ENCODE measurements around the gene EPS8.
A peak's percentile ranks its signal among the peaks of the same experiment; 100 is the strongest.

EPS8 gene

DNA sequence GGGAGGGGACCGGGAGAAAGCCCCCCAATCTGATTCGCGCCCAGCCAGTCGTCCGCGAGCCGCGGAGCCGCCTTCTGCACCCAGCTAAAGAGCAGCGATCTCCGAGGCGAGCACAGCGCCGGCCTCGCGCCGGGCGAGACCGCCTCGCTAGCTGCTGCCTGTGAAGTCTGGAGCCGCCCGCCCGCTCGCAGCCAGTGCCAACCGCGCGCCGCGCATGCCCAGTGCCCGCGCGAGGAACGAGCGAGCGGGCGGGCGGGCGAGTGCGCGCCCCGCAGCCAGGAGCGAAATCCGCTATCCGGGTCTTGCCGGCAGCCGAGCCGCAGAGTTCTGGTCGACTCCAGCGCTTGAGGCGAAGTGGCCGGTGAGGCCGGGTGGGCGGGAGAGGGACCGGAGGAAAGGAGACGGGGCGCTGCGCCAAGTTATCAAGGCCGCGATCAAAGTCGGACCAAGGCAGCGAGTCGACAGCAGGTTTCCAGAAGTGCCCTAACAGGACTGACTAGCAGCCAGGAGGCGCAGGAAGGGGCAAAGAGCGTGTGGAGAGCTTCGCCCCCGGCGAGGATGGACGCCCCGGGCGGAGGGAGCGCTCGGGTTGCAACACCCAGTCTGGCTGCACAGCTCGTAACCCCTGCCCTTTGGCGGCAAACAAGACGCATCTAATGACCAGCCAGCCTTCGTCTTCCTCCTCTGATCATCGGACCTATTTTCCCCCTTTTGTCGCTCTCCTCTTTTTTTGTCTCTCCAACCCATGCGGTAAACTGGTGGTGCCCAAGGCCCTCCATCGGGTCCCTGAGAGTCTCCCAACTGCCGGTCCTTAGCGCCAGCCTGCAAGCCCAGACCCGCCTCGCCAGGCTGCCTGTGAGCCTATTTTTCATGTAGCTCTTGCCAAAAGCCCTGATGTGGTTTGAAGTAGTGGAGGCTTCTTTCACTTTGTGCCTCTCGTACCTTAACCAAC, at the start of gene EPS8:
Gene EPS8 (minus strand): TSS at position 169 of the 952 bp plus-strand sequence. CDS start 106,437 bp downstream, outside the sequence.
- H3K4me3 ChIP-seq (ENCODE audit: low read length in 2 of 2), result peak within 1 kb of the TSS; percentile 90 to 92
- no peaks in the 10 kb centered on the region for H3K36me3 ChIP-seq (ENCODE audit: control insufficient read depth in 2 of 2, insufficient read depth in 2 of 2, low read length in 2 of 2)
- H3K27ac ChIP-seq (ENCODE audit: low read length), result peak within 1 kb of the TSS; percentile 62
- peak within 1 kb of the TSS; percentile 71 to 76 for H3K9ac ChIP-seq (ENCODE audit: low read length in 2 of 2)
- H3K9me3 ChIP-seq (ENCODE audit: control insufficient read depth in 2 of 2, low read length in 2 of 2), result no peaks in the 10 kb centered on the region
- H3K4me1 ChIP-seq (ENCODE audit: control insufficient read depth, insufficient read depth, low read length), result peaks cover 5% of the 10 kb centered on the region
- H3K27me3 ChIP-seq (ENCODE audit: control insufficient read depth in 1 of 2, insufficient read depth in 2 of 2, low read length in 2 of 2), result no peaks in the 10 kb centered on the region

DNA sequence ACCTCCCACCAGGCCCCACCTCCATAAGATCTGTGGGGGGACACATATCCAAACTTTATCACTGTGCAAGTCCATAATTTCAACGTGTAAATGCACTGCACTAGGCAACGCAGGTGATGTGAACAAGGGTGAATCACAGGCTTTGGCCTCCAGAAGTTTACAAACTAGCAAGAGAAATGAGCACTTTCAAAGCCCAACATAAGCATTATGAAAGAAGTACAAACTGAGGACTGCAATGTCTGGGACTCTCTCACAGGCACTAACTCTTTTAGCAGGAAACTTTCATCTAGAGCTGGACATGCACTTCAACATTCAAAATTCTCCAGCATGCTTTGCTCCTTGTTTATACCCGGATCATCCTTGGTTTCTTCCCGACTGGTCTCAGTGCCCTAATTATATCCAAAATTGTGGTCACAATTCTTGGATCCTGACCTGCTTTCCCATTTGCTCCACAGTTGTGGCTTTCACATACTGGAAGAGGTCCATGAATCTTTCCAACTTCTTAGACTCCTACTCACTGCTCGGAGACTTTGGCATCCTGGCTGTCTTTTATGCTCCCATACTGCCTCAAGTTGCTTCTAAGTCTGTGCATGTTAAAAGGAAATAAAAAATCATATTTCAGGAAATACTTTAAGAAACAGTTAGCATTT, 48.1 kb upstream of the EPS8 start:
- H3K4me3 ChIP-seq (ENCODE audit: low read length in 2 of 2), result no peak overlapping the region
- no peaks in the 10 kb centered on the region for H3K27me3 ChIP-seq (ENCODE audit: control insufficient read depth in 1 of 2, insufficient read depth in 2 of 2, low read length in 2 of 2)
- H3K9me3 ChIP-seq (ENCODE audit: control insufficient read depth in 2 of 2, low read length in 2 of 2), result no peaks in the 10 kb centered on the region
- H3K4me1 ChIP-seq (ENCODE audit: control insufficient read depth, insufficient read depth, low read length), result no peaks in the 10 kb centered on the region
- H3K27ac ChIP-seq (ENCODE audit: low read length), result no peak overlapping the region
- no peak overlapping the region for H3K9ac ChIP-seq (ENCODE audit: low read length in 2 of 2)
- H3K36me3 ChIP-seq (ENCODE audit: control insufficient read depth in 2 of 2, insufficient read depth in 2 of 2, low read length in 2 of 2), result no peaks in the 10 kb centered on the region

DNA sequence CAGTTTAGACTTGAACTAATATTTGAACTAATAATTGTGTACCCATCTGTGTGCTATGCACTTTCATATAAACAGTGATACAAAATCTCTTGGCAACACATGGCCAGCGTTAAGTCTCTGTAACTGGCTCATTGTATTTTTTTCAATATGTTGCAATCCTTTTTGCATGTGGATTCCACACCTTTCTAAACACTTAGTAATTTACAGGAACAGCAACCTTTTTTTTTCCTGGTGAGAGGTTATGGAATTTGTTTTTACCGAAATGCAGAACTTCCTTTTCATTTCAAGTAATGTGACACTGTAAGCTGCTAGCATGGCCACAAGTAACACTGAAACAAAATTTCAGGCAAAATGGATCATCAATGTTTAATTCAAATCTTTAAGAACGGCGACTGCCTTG, 45.4 kb upstream of the EPS8 start:
- Histone ChIP-seq H3K9ac (ENCODE audit: low read length in 2 of 2) (no peak overlapping the region), H3K27me3 (ENCODE audit: control insufficient read depth in 1 of 2, insufficient read depth in 2 of 2, low read length in 2 of 2) (no peaks in the 10 kb centered on the region), H3K9me3 (ENCODE audit: control insufficient read depth in 2 of 2, low read length in 2 of 2) (no peaks in the 10 kb centered on the region), H3K36me3 (ENCODE audit: control insufficient read depth in 2 of 2, insufficient read depth in 2 of 2, low read length in 2 of 2) (no peaks in the 10 kb centered on the region), H3K27ac (ENCODE audit: low read length) (no peak overlapping the region), H3K4me1 (ENCODE audit: control insufficient read depth, insufficient read depth, low read length) (no peaks in the 10 kb centered on the region), H3K4me3 (ENCODE audit: low read length in 2 of 2) (no peak overlapping the region)

DNA sequence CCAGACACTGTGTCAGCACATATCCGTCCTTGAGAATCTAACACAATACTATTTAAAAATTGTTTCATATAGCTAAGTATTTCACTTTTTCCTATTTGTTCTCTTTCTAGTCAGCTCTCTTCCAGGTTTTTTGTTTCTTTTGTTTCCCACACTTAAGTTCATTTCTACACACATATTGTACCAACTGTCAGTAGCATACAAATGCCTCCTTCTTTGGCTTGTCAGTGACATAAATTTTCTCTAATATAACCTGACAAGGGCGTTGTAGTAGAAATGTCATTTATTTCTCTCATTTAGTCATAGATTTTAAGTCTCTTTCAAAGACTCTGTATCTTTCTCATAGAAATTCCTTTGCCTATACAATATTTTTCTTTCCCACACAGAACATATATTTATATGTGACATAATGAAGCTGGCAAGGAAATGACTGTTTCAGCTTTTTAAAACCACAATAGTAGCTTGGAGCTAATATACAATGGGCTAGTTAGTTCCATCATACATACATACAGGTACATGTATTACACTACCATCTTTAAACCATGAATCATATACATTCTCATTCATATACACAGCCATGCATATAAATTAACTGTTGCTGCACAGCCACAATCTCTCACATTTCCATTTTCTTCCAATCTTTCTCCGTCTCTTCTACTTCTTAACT, 42.3 kb upstream of the EPS8 start:
- no peaks in the 10 kb centered on the region for H3K9me3 ChIP-seq (ENCODE audit: control insufficient read depth in 2 of 2, low read length in 2 of 2)
- H3K4me1 ChIP-seq (ENCODE audit: control insufficient read depth, insufficient read depth, low read length), result no peaks in the 10 kb centered on the region
- H3K4me3 ChIP-seq (ENCODE audit: low read length in 2 of 2), result no peak overlapping the region
- no peak overlapping the region for H3K9ac ChIP-seq (ENCODE audit: low read length in 2 of 2)
- no peaks in the 10 kb centered on the region for H3K36me3 ChIP-seq (ENCODE audit: control insufficient read depth in 2 of 2, insufficient read depth in 2 of 2, low read length in 2 of 2)
- H3K27ac ChIP-seq (ENCODE audit: low read length), result no peak overlapping the region
- no peaks in the 10 kb centered on the region for H3K27me3 ChIP-seq (ENCODE audit: control insufficient read depth in 1 of 2, insufficient read depth in 2 of 2, low read length in 2 of 2)

DNA sequence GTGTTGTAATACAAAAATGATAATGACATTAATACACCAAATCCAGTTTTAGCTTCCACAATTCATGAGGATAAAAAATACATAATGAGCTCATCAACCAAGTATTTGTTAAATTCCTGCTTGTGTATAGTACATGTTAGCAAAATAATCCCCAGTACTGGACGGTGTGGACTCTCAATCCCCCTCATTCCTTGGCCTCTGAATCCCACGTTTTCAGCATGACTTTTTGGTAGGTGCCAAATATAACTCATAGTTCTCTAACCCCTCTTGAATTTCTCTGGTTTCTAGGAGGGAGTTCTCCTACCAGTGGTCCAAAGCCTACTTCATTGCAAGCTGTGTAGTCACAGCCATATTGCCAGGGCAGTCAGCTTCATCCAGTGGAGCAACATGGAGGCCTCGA, 41.4 kb upstream of the EPS8 start:
- Histone ChIP-seq H3K4me3 (ENCODE audit: low read length in 2 of 2) (no peak overlapping the region), H3K9me3 (ENCODE audit: control insufficient read depth in 2 of 2, low read length in 2 of 2) (no peaks in the 10 kb centered on the region), H3K27ac (ENCODE audit: low read length) (no peak overlapping the region), H3K27me3 (ENCODE audit: control insufficient read depth in 1 of 2, insufficient read depth in 2 of 2, low read length in 2 of 2) (no peaks in the 10 kb centered on the region), H3K4me1 (ENCODE audit: control insufficient read depth, insufficient read depth, low read length) (no peaks in the 10 kb centered on the region), H3K9ac (ENCODE audit: low read length in 2 of 2) (no peak overlapping the region), H3K36me3 (ENCODE audit: control insufficient read depth in 2 of 2, insufficient read depth in 2 of 2, low read length in 2 of 2) (no peaks in the 10 kb centered on the region)

DNA sequence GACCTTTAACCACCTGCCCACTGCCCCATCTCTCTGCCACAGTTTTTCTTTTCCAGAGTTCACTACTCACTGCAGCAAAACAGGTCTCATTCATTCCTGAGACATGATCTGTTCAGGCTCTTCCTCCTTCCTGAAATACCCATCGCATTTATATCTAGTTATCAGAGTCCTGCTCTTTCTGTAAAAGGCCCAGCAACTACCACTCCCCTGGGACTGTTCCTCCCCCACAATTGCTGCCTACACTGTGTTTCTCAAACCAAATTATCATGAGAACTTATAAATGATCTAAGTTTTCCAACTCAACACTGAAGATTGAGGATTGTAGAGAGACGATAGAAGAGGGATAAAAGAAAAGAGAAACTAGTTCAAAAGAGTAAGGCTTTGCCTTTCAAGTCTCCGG, 40.8 kb upstream of the EPS8 start:
- Histone ChIP-seq H3K27me3 (ENCODE audit: control insufficient read depth in 1 of 2, insufficient read depth in 2 of 2, low read length in 2 of 2) (no peaks in the 10 kb centered on the region), H3K9me3 (ENCODE audit: control insufficient read depth in 2 of 2, low read length in 2 of 2) (no peaks in the 10 kb centered on the region), H3K27ac (ENCODE audit: low read length) (no peak overlapping the region), H3K4me1 (ENCODE audit: control insufficient read depth, insufficient read depth, low read length) (no peaks in the 10 kb centered on the region), H3K4me3 (ENCODE audit: low read length in 2 of 2) (no peak overlapping the region), H3K9ac (ENCODE audit: low read length in 2 of 2) (no peak overlapping the region), H3K36me3 (ENCODE audit: control insufficient read depth in 2 of 2, insufficient read depth in 2 of 2, low read length in 2 of 2) (no peaks in the 10 kb centered on the region)

DNA sequence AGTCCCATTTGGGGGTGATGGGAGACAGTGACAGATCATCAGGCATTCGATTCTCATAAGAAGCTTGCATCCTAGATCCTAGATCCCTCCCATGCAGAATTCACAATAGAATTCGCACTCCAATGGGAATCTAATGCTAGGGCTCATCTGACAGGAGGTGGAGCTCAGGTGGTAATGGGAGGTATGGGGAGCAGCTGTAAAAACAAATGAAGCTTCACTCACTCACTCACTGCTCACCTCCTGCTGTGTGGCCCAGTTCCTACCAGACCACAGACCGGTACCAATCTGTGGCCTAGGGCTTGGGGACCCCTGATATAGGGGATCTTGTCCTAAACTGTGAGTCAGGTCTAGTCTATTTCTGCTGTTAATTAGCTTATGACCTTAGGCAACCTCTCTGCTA, 40.1 kb upstream of the EPS8 start:
- Histone ChIP-seq H3K27ac (ENCODE audit: low read length) (no peak overlapping the region), H3K36me3 (ENCODE audit: control insufficient read depth in 2 of 2, insufficient read depth in 2 of 2, low read length in 2 of 2) (no peaks in the 10 kb centered on the region), H3K9ac (ENCODE audit: low read length in 2 of 2) (no peak overlapping the region), H3K4me3 (ENCODE audit: low read length in 2 of 2) (no peak overlapping the region), H3K9me3 (ENCODE audit: control insufficient read depth in 2 of 2, low read length in 2 of 2) (no peaks in the 10 kb centered on the region), H3K4me1 (ENCODE audit: control insufficient read depth, insufficient read depth, low read length) (no peaks in the 10 kb centered on the region), H3K27me3 (ENCODE audit: control insufficient read depth in 1 of 2, insufficient read depth in 2 of 2, low read length in 2 of 2) (no peaks in the 10 kb centered on the region)

DNA sequence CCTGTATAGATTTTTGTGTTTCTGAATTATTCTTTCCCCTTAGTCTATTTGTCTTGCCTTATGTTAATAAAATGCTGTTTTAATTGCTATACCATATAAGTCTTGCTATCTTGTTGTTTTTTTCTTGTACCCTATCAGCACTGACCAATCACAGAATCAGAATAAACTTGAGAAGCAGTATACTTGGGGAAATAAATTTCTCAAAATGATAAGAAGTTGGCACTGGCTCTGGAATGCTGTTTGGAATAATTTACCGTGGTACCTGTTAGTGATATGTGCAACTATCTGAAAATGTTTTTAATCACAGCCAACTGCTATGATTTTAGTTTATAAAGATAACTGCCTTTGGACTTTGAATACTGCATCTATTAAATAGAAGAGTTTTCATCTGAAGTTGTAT, 37.9 kb upstream of the EPS8 start:
- no peak overlapping the region for H3K27ac ChIP-seq (ENCODE audit: low read length)
- no peak overlapping the region for H3K4me3 ChIP-seq (ENCODE audit: low read length in 2 of 2)
- no peaks in the 10 kb centered on the region for H3K27me3 ChIP-seq (ENCODE audit: control insufficient read depth in 1 of 2, insufficient read depth in 2 of 2, low read length in 2 of 2)
- no peaks in the 10 kb centered on the region for H3K36me3 ChIP-seq (ENCODE audit: control insufficient read depth in 2 of 2, insufficient read depth in 2 of 2, low read length in 2 of 2)
- H3K9ac ChIP-seq (ENCODE audit: low read length in 2 of 2), result no peak overlapping the region
- no peaks in the 10 kb centered on the region for H3K4me1 ChIP-seq (ENCODE audit: control insufficient read depth, insufficient read depth, low read length)
- no peaks in the 10 kb centered on the region for H3K9me3 ChIP-seq (ENCODE audit: control insufficient read depth in 2 of 2, low read length in 2 of 2)

DNA sequence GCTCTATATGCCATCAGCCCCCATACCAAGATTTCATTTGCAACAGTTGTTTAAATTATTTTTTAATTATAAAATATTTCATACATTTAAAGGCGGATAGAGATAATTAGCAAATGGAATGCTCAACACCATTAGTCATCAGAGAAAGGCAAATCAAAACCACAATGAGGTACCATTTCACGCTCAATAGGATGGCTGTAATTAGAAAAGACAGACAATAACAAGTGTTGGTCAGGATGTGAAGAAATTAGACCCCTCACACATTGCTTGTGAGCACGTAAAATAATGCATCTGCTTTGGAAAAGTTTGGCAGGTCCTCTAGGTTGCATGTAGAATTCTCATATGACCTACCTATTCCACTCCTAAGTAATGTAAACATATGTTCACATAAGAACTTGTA, 35.3 kb upstream of the EPS8 start:
- H3K4me3 ChIP-seq (ENCODE audit: low read length in 2 of 2), result no peak overlapping the region
- H3K27me3 ChIP-seq (ENCODE audit: control insufficient read depth in 1 of 2, insufficient read depth in 2 of 2, low read length in 2 of 2), result no peaks in the 10 kb centered on the region
- no peaks in the 10 kb centered on the region for H3K9me3 ChIP-seq (ENCODE audit: control insufficient read depth in 2 of 2, low read length in 2 of 2)
- no peak overlapping the region for H3K9ac ChIP-seq (ENCODE audit: low read length in 2 of 2)
- H3K4me1 ChIP-seq (ENCODE audit: control insufficient read depth, insufficient read depth, low read length), result no peaks in the 10 kb centered on the region
- no peaks in the 10 kb centered on the region for H3K36me3 ChIP-seq (ENCODE audit: control insufficient read depth in 2 of 2, insufficient read depth in 2 of 2, low read length in 2 of 2)
- H3K27ac ChIP-seq (ENCODE audit: low read length), result no peak overlapping the region

DNA sequence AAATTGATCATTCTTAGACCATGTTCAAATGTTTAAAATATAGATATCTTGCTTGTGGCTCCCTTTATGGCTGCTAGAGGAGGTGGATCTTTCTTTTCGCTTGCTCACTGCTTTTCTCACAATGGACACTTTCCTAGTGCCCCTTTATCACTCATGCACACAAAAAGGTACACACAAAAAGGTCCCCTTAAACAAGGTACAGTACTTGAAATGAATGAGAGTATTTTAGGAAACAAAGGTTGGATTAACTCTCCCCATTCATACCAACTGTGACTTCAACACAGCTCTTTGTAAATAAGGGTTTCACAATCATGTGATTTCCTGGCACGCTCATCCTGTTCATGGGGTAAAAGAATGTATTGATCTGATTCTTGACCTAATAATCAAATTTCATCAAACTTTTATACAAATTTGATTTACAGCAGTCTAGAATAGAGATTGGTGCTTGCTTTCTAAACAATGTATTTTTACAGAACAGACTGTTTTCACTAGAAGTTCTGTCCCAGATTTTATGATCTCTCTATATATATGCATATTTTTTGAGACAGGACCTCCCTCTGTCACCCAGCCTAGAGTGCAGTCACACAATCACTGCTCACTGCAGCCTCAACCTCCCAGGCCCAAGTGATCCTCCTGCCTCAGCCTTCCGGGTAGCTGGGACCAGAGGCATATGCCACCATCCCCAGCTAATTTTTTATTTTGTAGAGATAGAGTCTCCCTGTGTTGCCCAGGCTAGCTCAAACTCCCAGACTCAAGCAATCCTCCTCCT, 34.4 kb upstream of the EPS8 start:
- H3K4me1 ChIP-seq (ENCODE audit: control insufficient read depth, insufficient read depth, low read length), result no peaks in the 10 kb centered on the region
- no peak overlapping the region for H3K9ac ChIP-seq (ENCODE audit: low read length in 2 of 2)
- no peak overlapping the region for H3K4me3 ChIP-seq (ENCODE audit: low read length in 2 of 2)
- H3K27me3 ChIP-seq (ENCODE audit: control insufficient read depth in 1 of 2, insufficient read depth in 2 of 2, low read length in 2 of 2), result no peaks in the 10 kb centered on the region
- no peaks in the 10 kb centered on the region for H3K36me3 ChIP-seq (ENCODE audit: control insufficient read depth in 2 of 2, insufficient read depth in 2 of 2, low read length in 2 of 2)
- no peak overlapping the region for H3K27ac ChIP-seq (ENCODE audit: low read length)
- no peaks in the 10 kb centered on the region for H3K9me3 ChIP-seq (ENCODE audit: control insufficient read depth in 2 of 2, low read length in 2 of 2)
